H9 (cell line): ENCODE data around the gene GSC2. TPM values are rescaled to one million over a fixed set of nuclear protein-coding genes. Genes with fewer than 3 reads are reported as not detected.

ENCODE experiments used
- DNase-seq: peaks from one replicate; pipeline ENCODE4 v3.0.0-alpha.2; 2017
- H2AFZ ChIP-seq: one replicate; pipeline ENCODE4 v1.6.1; 2013; ENCODE audit warnings: mild to moderate bottlenecking, low read length, control low read depth, moderate library complexity
- H2AK5ac ChIP-seq: 2 replicates; pipeline ENCODE4 v1.6.1; 2013; ENCODE audit warnings: low read length, control low read depth, mixed read lengths; ENCODE audit not compliant: insufficient read length
- H2BK120ac ChIP-seq: one replicate; pipeline ENCODE4 v1.6.1; 2013; ENCODE audit warnings: low read depth, mild to moderate bottlenecking, low read length, control low read depth, inconsistent platforms; ENCODE audit not compliant: poor library complexity, severe bottlenecking
- H2BK12ac ChIP-seq: 2 replicates; pipeline ENCODE4 v1.6.1; 2013; ENCODE audit warnings: low read length, control low read depth, mixed read lengths, low read depth; ENCODE audit not compliant: insufficient read length
- H2BK15ac ChIP-seq: 2 replicates; pipeline ENCODE4 v1.6.1; 2013; ENCODE audit warnings: low read depth, low read length, control low read depth
- H2BK20ac ChIP-seq: one replicate; pipeline ENCODE4 v1.6.1; 2013; ENCODE audit warnings: low read depth, mild to moderate bottlenecking, low read length, control low read depth, inconsistent platforms; ENCODE audit not compliant: poor library complexity, severe bottlenecking
- H2BK5ac ChIP-seq: 2 replicates; pipeline ENCODE4 v1.6.1; 2013; ENCODE audit warnings: low read length, control low read depth, mixed read lengths; ENCODE audit not compliant: insufficient read length
- H3K14ac ChIP-seq: 2 replicates; pipeline ENCODE4 v1.6.1; 2013; ENCODE audit warnings: low read length, control low read depth; ENCODE audit not compliant: insufficient read depth
- H3K18ac ChIP-seq: 2 replicates; pipeline ENCODE4 v1.6.1; 2013; ENCODE audit warnings: low read depth, mild to moderate bottlenecking, mixed read lengths, low read length, control low read depth; ENCODE audit not compliant: insufficient read length
- H3K23ac ChIP-seq: 2 replicates; pipeline ENCODE4 v1.6.1; 2013; ENCODE audit warnings: low read length, control low read depth, mixed read lengths, low read depth; ENCODE audit not compliant: insufficient read length
- H3K23me2 ChIP-seq: 2 replicates; pipeline ENCODE4 v1.6.1; 2013; ENCODE audit warnings: low read depth, mild to moderate bottlenecking, mixed read lengths, low read length, control low read depth; ENCODE audit not compliant: insufficient read length, poor library complexity, severe bottlenecking
- H3K27ac ChIP-seq: 2 replicates; pipeline ENCODE4 v1.5.1; 2013; ENCODE audit warnings: low read length, control low read depth, mixed read lengths, low read depth; ENCODE audit not compliant: insufficient read length
- H3K27me3 ChIP-seq: 2 replicates; pipeline ENCODE4 v1.6.1; 2013; ENCODE audit warnings: low read length, control low read depth, inconsistent platforms; ENCODE audit not compliant: insufficient read depth
- H3K4ac ChIP-seq: 2 replicates; pipeline ENCODE4 v1.6.1; 2013; ENCODE audit warnings: low read depth, mild to moderate bottlenecking, control low read depth, inconsistent platforms, low read length, moderate library complexity
- H3K4me1 ChIP-seq: 2 replicates; pipeline ENCODE4 v1.6.1; 2013; ENCODE audit warnings: low read length, control low read depth, inconsistent platforms; ENCODE audit not compliant: insufficient read depth
- H3K4me2 ChIP-seq: 2 replicates; pipeline ENCODE4 v1.6.1; 2013; ENCODE audit warnings: low read length, control low read depth, mixed read lengths; ENCODE audit not compliant: insufficient read length, insufficient read depth
- H3K56ac ChIP-seq: 2 replicates; pipeline ENCODE4 v1.6.1; 2013; ENCODE audit warnings: low read depth, mild to moderate bottlenecking, mixed read lengths, low read length, control low read depth; ENCODE audit not compliant: insufficient read length
- H3K79me1 ChIP-seq: 2 replicates; pipeline ENCODE4 v1.6.1; 2013; ENCODE audit warnings: low read depth, mild to moderate bottlenecking, moderate library complexity, low read length, control low read depth, inconsistent platforms; ENCODE audit not compliant: insufficient read depth, poor library complexity, severe bottlenecking
- H3K79me2 ChIP-seq: 2 replicates; pipeline ENCODE4 v1.6.1; 2013; ENCODE audit warnings: low read length, control low read depth, inconsistent platforms; ENCODE audit not compliant: insufficient read depth
- H3K9ac ChIP-seq: 2 replicates; pipeline ENCODE4 v1.6.1; 2013; ENCODE audit warnings: low read length, control low read depth, mixed read lengths; ENCODE audit not compliant: insufficient read length; ENCODE audit errors: extremely low read depth
- H3K9me3 ChIP-seq: one replicate; pipeline ENCODE4 v1.6.1; 2013; ENCODE audit warnings: low read depth, low read length, inconsistent platforms; ENCODE audit not compliant: control insufficient read depth
- H3T11ph ChIP-seq: one replicate; pipeline ENCODE4 v1.6.1; 2013; ENCODE audit warnings: mild to moderate bottlenecking, low read length, control low read depth, inconsistent platforms
- H4K20me1 ChIP-seq: one replicate; pipeline ENCODE4 v1.6.1; 2013; ENCODE audit not compliant: control insufficient read depth, insufficient read length, insufficient read depth
- H4K5ac ChIP-seq: 2 replicates; pipeline ENCODE4 v1.6.1; 2013; ENCODE audit warnings: low read depth, mild to moderate bottlenecking, mixed read lengths, low read length, control low read depth; ENCODE audit not compliant: insufficient read length
- H4K8ac ChIP-seq: replicated peaks from 2 replicates; pipeline ENCODE4 v1.6.1; 2013; ENCODE audit warnings: low read length, control low read depth, mixed read lengths, low read depth; ENCODE audit not compliant: insufficient read length
- H4K91ac ChIP-seq: 2 replicates; pipeline ENCODE4 v1.6.1; 2013; ENCODE audit warnings: low read depth, mild to moderate bottlenecking, moderate library complexity, mixed read lengths, low read length, control low read depth; ENCODE audit not compliant: insufficient read length
- H3K27ac Mint-ChIP-seq, 3 experiments: 2 replicates in 2 of 3; 3 replicates in 1 of 3; pipeline ENCODE4 v1.8.0; 2020 to 2021; ENCODE audit warnings: mixed read lengths in 3 of 3, mild to moderate bottlenecking in 1 of 3, moderate library complexity in 1 of 3
- H3K27me3 Mint-ChIP-seq: 2 replicates; pipeline ENCODE4 v1.8.0; 2021; ENCODE audit warnings: low read depth, mild to moderate bottlenecking, moderate library complexity, mixed read lengths
- H3K36me3 Mint-ChIP-seq, 3 experiments: 2 replicates in 2 of 3; 3 replicates in 1 of 3; pipeline ENCODE4 v1.8.0; 2020 to 2021; ENCODE audit warnings: low read depth in 3 of 3, mixed read lengths in 3 of 3; ENCODE audit not compliant: insufficient read depth in 1 of 3
- H3K4me1 Mint-ChIP-seq, 2 experiments: 2 replicates each; pipeline ENCODE4 v1.8.0; 2020; ENCODE audit warnings: mixed read lengths in 2 of 2
- H3K4me3 Mint-ChIP-seq, 2 experiments: 2 replicates in 1 of 2; 3 replicates in 1 of 2; pipeline ENCODE4 v1.8.0; 2020 to 2021; ENCODE audit warnings: mild to moderate bottlenecking in 2 of 2, mixed read lengths in 2 of 2, moderate library complexity in 1 of 2
- H3K9me3 Mint-ChIP-seq, 2 experiments: 2 replicates in 1 of 2; 3 replicates in 1 of 2; pipeline ENCODE4 v1.8.0; 2020; ENCODE audit warnings: mild to moderate bottlenecking in 2 of 2, mixed read lengths in 2 of 2, moderate library complexity in 1 of 2
- WGBS: extraction: QIAGEN DNeasy Blood & Tissue Kit; methylation state at CpG from one replicate; pipeline ENCODE4 v1.1.7; 2013; ENCODE audit warnings: missing lambda C conversion rate, low lambda C conversion rate, mixed read lengths; ENCODE audit not compliant: insufficient read length; ENCODE audit errors: extremely low coverage; 5-methylcytosine and 5-hydroxymethylcytosine counted together
- total RNA-seq: library from RNA; stranded (reverse); gene quantifications from 2 replicates; pipeline ENCODE4 v1.2.1, GENCODE V29; 2021
- TF ChIP-seq, protein P1 (sequence below): fragments of 200-600 bp; sonication (generic); conservative IDR thresholded peaks from 3 replicates; pipeline ENCODE4 v1.8.0; 2021; ENCODE audit warnings: antibody characterized with exemption, mild to moderate bottlenecking

The GSC2 gene
- total RNA-seq, 1 experiment from 2014 or later = 0.22 TPM

DNA sequence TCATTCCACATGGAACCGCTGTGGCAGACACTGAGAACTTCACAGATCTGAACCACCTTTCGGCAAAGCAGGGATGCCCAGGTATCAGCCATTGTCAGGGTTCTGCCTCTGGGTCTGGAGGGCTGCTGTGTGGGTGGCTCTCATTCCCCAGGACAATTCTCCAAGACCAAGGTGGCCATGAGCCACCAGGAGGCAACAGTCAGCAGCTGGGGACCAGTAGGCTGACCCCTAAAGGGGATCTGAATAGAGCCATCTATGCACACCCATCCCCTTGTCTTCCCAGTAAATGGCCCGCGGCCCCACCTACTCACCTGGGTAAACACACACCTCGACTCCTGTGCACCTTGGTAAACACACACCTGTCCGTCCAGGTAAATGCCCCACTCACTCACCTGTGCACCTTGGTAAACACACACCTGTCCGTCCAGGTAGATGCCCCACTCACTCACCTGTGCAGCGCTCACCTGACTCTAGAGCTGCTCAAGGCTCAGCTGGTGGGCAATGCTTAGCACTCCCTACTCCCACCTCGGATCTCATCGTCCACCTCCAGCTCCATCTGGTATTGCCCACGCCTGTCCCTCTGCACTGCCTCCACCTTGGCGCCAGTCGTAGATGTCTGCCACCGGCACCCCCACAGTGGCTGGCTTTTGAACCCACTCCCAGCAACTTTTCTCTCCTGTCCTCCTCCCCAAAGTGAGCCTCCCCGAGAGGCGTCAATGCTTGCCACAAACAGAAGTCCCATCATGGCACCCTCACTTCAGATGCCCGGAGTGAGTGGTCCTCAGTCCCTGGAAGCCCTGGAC, 18.2 kb upstream of the GSC2 start:
- no peaks in the 10 kb centered on the region for H4K20me1 ChIP-seq
- H4K5ac ChIP-seq = no peak overlapping the region
- DNase-seq = peak; percentile 42
- no peaks in the 10 kb centered on the region for H3K9me3 ChIP-seq
- WGBS = no CpG with 5 or more reads among the region's 17 CpGs
- H3K36me3 Mint-ChIP-seq = peaks cover 0 to 7% (median 4%) of the 10 kb centered on the region in 3 experiments; a peak in 3 of 7 replicates
- peaks cover 72% of the 10 kb centered on the region for H3K27me3 Mint-ChIP-seq
- peak overlapping the region; percentile 8 to 18; a peak in 2 of 5 replicates for H3K4me3 Mint-ChIP-seq
- no peaks in the 10 kb centered on the region; the same call in 1 of the 2 replicates for H3K4me1 ChIP-seq
- peaks cover 4% of the 10 kb centered on the region; the same call in 1 of the 2 replicates for H3K27me3 ChIP-seq
- H3K79me1 ChIP-seq = peaks cover 6% of the 10 kb centered on the region
- no peak overlapping the region for H3K18ac ChIP-seq
- H2BK5ac ChIP-seq = no peak overlapping the region
- H3K9me3 Mint-ChIP-seq = no peaks in the 10 kb centered on the region
- no peak overlapping the region for H4K8ac ChIP-seq
- peaks cover 24 to 36% of the 10 kb centered on the region in 2 experiments for H3K4me1 Mint-ChIP-seq
- no peak overlapping the region for H3T11ph ChIP-seq
- H3K14ac ChIP-seq = no peak overlapping the region
- H2BK20ac ChIP-seq = no peak overlapping the region
- H2BK15ac ChIP-seq = no peak overlapping the region
- peaks cover 10% of the 10 kb centered on the region; the same call in 1 of the 2 replicates for H3K79me2 ChIP-seq
- TF ChIP-seq, protein P1, sequence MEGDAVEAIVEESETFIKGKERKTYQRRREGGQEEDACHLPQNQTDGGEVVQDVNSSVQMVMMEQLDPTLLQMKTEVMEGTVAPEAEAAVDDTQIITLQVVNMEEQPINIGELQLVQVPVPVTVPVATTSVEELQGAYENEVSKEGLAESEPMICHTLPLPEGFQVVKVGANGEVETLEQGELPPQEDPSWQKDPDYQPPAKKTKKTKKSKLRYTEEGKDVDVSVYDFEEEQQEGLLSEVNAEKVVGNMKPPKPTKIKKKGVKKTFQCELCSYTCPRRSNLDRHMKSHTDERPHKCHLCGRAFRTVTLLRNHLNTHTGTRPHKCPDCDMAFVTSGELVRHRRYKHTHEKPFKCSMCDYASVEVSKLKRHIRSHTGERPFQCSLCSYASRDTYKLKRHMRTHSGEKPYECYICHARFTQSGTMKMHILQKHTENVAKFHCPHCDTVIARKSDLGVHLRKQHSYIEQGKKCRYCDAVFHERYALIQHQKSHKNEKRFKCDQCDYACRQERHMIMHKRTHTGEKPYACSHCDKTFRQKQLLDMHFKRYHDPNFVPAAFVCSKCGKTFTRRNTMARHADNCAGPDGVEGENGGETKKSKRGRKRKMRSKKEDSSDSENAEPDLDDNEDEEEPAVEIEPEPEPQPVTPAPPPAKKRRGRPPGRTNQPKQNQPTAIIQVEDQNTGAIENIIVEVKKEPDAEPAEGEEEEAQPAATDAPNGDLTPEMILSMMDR = peak; percentile 34
- H3K4ac ChIP-seq = no peak overlapping the region
- H3K23ac ChIP-seq = no peak overlapping the region
- H3K27ac Mint-ChIP-seq = no peak overlapping the region
- H3K9ac ChIP-seq = no peak overlapping the region
- H2AK5ac ChIP-seq = no peak overlapping the region
- H2AFZ ChIP-seq = no peak overlapping the region
- H2BK12ac ChIP-seq = no peak overlapping the region
- no peak overlapping the region for H4K91ac ChIP-seq
- H3K56ac ChIP-seq = no peak overlapping the region
- no peak overlapping the region for H2BK120ac ChIP-seq
- H3K27ac ChIP-seq = no peak overlapping the region
- no peak overlapping the region for H3K4me2 ChIP-seq
- H3K23me2 ChIP-seq = peaks cover 15% of the 10 kb centered on the region
